Natural killer cell (primary cell): Measurements from ENCODE around the gene GFOD2. TPM values are rescaled to one million over a fixed set of nuclear protein-coding genes. Genes with fewer than 3 reads are reported as not detected.

Source experiments
- ATAC-seq, 3 donors: fragments of 150-1000 bp in 2 of 3; fragments of 200-7000 bp in 1 of 3; cut with Tn5 transposase; 1 replicate in 1 of 3; 2 replicates in 2 of 3; pipeline ENCODE4 v1.10.0; 2021; ENCODE audit warnings: mild to moderate bottlenecking in 2 of 3, moderate library complexity in 2 of 3
- DNase-seq, 2 donors: peaks; one replicate each; pipeline versions ENCODE4 v3.0.0 to v3.0.0-alpha.2; 2013 to 2021; ENCODE audit warnings: mixed read lengths in 1 of 2
- H3K27ac ChIP-seq: one replicate; pipeline ENCODE4 v1.5.1; 2013; ENCODE audit warnings: mild to moderate bottlenecking, low read length
- H3K27me3 ChIP-seq: one replicate; pipeline ENCODE4 v1.6.1; 2013; ENCODE audit warnings: low read length; ENCODE audit not compliant: control insufficient read depth, insufficient read depth
- H3K36me3 ChIP-seq: one replicate; pipeline ENCODE4 v1.6.1; 2013; ENCODE audit warnings: low read length; ENCODE audit not compliant: control insufficient read depth, insufficient read depth
- H3K4me1 ChIP-seq: one replicate; pipeline ENCODE4 v1.6.1; 2013; ENCODE audit warnings: low read length; ENCODE audit not compliant: control insufficient read depth, insufficient read depth
- H3K4me3 ChIP-seq: one replicate; pipeline ENCODE4 v1.5.1; 2013; ENCODE audit warnings: low read length
- H3K9me3 ChIP-seq: one replicate; pipeline ENCODE4 v1.6.1; 2013; ENCODE audit warnings: low read length; ENCODE audit not compliant: control insufficient read depth, insufficient read depth
- H3K27ac Mint-ChIP-seq, 2 donors: one replicate each; pipeline ENCODE4 v1.8.0; 2022; ENCODE audit warnings: mild to moderate bottlenecking in 2 of 2, mixed read lengths in 2 of 2, moderate library complexity in 1 of 2
- H3K27me3 Mint-ChIP-seq, 2 donors: one replicate each; pipeline ENCODE4 v1.8.0; 2022; ENCODE audit warnings: low read depth in 2 of 2, mixed read lengths in 2 of 2
- H3K36me3 Mint-ChIP-seq: one replicate; pipeline ENCODE4 v1.8.0; 2022; ENCODE audit warnings: mixed read lengths
- H3K4me1 Mint-ChIP-seq, 2 donors: one replicate each; pipeline ENCODE4 v1.8.0; 2022; ENCODE audit warnings: mixed read lengths in 2 of 2
- H3K4me3 Mint-ChIP-seq: one replicate; pipeline ENCODE4 v1.8.0; 2022; ENCODE audit warnings: mild to moderate bottlenecking, moderate library complexity, mixed read lengths
- H3K9me3 Mint-ChIP-seq, 2 donors: one replicate each; pipeline ENCODE4 v1.8.0; 2022; ENCODE audit warnings: mixed read lengths in 2 of 2
- CTCF ChIP-seq: fragments of 200-600 bp; IDR thresholded peaks from one replicate; pipeline ENCODE4 v1.8.0; 2022; ENCODE audit warnings: antibody characterized with exemption
- WGBS: methylation state at CpG from one replicate; pipeline ENCODE4 v1.1.7; 2013; ENCODE audit warnings: missing lambda C conversion rate; ENCODE audit not compliant: insufficient coverage; 5-methylcytosine and 5-hydroxymethylcytosine counted together
- intact Hi-C: fragments of 100-400 bp; cut with micrococcal nuclease; formaldehyde crosslinking; loops from one replicate; pipeline ENCODE4 v1.14.2; 2022
- total RNA-seq, 4 donors: library from RNA; stranded (reverse); fragments of 120-200 nt in 1 of 4; gene quantifications; one replicate each; pipeline versions ENCODE4 v1.2.3 to v1.2.4, GENCODE V29; 2013 to 2022

The GFOD2 gene
- total RNA-seq, 3 donors from 2014 or later (not counting 1 experiment from before 2014, with no cell fraction given) = 6.5 to 10.9 (median 8.3) TPM

GRCh38 chr16:67701420-67701819 lies 17.7 kb downstream of the GFOD2 start:
- intact Hi-C loops = no loop called here
- Histone ChIP-seq H3K36me3 (no peaks in the 10 kb centered on the region), H3K27ac (no peak overlapping the region), H3K9me3 (peaks cover 9% of the 10 kb centered on the region), H3K27me3 (no peaks in the 10 kb centered on the region), H3K4me3 (no peak overlapping the region), H3K4me1 (peaks cover 11% of the 10 kb centered on the region)
- ATAC-seq (no peak), DNase-seq (no peak)
- H3K36me3 Mint-ChIP-seq = no peaks in the 10 kb centered on the region
- H3K4me1 Mint-ChIP-seq = peaks cover 17 to 19% of the 10 kb centered on the region in 2 donors
- H3K4me3 Mint-ChIP-seq = no peak overlapping the region
- H3K27me3 Mint-ChIP-seq = no peaks in the 10 kb centered on the region
- no peak for TF ChIP-seq CTCF
- peaks cover 0 to 3% of the 10 kb centered on the region in 2 donors for H3K9me3 Mint-ChIP-seq
- peak overlapping the region in 1 of 2 donors; percentile 58 for H3K27ac Mint-ChIP-seq
- WGBS = 89% methylated on average over 1 of the region's 1 CpG

- Histone ChIP-seq H3K27ac (no peak overlapping the region), H3K9me3 (peaks cover 9% of the 10 kb centered on the region), H3K4me3 (no peak overlapping the region), H3K36me3 (no peaks in the 10 kb centered on the region), H3K4me1 (peaks cover 11% of the 10 kb centered on the region), H3K27me3 (no peaks in the 10 kb centered on the region)
- H3K4me1 Mint-ChIP-seq = peaks cover 11 to 13% of the 10 kb centered on the region in 2 donors
- H3K27ac Mint-ChIP-seq = no peak overlapping the region
- H3K27me3 Mint-ChIP-seq = no peaks in the 10 kb centered on the region
- ATAC-seq (no peak), DNase-seq (no peak)
- peaks cover 0 to 3% of the 10 kb centered on the region in 2 donors for H3K9me3 Mint-ChIP-seq
- TF ChIP-seq CTCF = no peak
- 97% methylated on average over 7 of the region's 7 CpGs for WGBS
- no peak overlapping the region for H3K4me3 Mint-ChIP-seq
- intact Hi-C loops = no loop called here
- no peaks in the 10 kb centered on the region for H3K36me3 Mint-ChIP-seq
Measured at GRCh38 chr16:67699265-67699664, 19.9 kb downstream of the GFOD2 start.

- Mint-ChIP-seq H3K4me1 (no peaks in the 10 kb centered on the region), H3K4me3 (no peak overlapping the region), H3K27me3 (no peaks in the 10 kb centered on the region), H3K27ac (no peak overlapping the region), H3K36me3 (no peaks in the 10 kb centered on the region), H3K9me3 (peaks cover 0 to 3% of the 10 kb centered on the region in 2 donors)
- Histone ChIP-seq H3K4me1 (no peaks in the 10 kb centered on the region), H3K9me3 (peaks cover 9% of the 10 kb centered on the region), H3K27me3 (no peaks in the 10 kb centered on the region), H3K36me3 (no peaks in the 10 kb centered on the region), H3K27ac (no peak overlapping the region), H3K4me3 (no peak overlapping the region)
- no peak for DNase-seq
- intact Hi-C loops = no loop called here
- WGBS = 96% methylated on average over 4 of the region's 4 CpGs
- no peak for TF ChIP-seq CTCF
- ATAC-seq = peak in 1 of 3 donors; percentile 14
Measured at GRCh38 chr16:67697422-67698185, 21.5 kb downstream of the GFOD2 start.
